HG03095 (cell line): ENCODE results near the gene HSPBP1.

Experiments
- ATAC-seq: cut with Tn5 transposase; IDR thresholded peaks from one replicate; pipeline ENCODE4 v1.9.1; 2021; ENCODE audit warnings: moderate library complexity; ENCODE audit not compliant: unreplicated experiment

HSPBP1 gene

GRCh38 chr19:55305491-55305890 is 25.6 kb upstream of the HSPBP1 start:
- ATAC-seq: no peak

DNA sequence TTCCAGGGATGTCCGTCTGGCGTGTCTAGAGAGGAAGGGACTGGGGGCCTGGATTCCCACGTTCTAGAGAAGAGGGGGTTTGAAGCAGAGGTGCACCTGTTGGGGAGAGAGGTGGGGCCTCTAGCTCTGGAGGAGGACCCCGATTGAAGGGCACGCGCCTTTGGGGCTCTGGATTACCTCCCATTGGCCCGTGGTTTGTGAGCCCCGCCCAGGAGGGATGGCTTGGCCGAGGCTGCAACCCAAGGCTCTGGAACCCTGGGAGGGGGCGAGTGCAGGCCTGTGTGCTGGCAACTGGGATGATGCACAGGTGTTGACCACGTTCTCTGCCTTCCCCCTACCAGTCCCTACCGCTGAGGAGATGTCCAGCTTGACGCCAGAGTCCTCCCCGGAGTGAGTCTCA is 25.1 kb upstream of the HSPBP1 start:
- no peak for ATAC-seq

GRCh38 chr19:55304279-55304978 is 24.5 kb upstream of the HSPBP1 start:
- no peak for ATAC-seq

DNA sequence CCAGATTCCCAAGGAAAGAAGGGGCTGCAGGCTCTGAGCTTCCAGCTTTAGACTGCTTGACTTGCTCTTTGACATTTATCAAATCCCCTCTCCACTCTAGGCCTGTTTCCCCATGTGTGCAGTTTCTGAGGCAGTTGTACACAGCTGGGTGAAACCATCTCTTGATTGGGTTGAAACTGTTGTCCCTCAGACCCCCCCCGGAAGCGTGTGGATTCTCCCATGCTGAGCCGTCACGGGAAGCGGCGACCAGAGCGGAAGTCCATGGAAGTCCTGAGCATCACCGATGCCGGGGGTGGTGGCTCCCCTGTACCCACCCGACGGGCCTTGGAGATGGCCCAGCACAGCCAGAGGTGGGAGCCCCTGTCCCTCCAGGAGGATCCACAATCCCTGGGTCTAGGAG is 23.6 kb upstream of the HSPBP1 start:
- no peak for ATAC-seq

DNA sequence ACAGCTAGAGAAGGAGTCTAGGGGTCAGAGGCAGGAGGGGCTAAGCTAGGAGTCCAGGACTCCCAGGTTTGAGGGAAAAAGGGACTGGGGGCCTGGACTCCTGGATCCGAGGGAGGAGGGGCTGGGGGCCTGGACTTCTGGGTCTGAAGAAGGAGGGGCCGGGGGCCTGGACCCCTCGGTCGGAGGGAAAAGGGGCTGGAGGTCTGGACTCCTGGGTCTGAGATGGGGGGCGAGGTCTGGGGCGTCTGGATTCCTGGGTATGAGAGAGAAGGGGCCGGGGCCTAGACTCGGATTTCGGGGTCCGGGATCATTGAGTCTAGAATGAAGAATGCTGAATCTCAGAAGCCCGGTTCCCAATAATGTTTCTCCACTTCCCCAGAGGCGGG is 22.4 kb upstream of the HSPBP1 start:
- ATAC-seq: no peak

- ATAC-seq: peak; percentile 45
These were observed 21.8 kb upstream of the HSPBP1 start for GRCh38 chr19:55301459-55302317.

DNA sequence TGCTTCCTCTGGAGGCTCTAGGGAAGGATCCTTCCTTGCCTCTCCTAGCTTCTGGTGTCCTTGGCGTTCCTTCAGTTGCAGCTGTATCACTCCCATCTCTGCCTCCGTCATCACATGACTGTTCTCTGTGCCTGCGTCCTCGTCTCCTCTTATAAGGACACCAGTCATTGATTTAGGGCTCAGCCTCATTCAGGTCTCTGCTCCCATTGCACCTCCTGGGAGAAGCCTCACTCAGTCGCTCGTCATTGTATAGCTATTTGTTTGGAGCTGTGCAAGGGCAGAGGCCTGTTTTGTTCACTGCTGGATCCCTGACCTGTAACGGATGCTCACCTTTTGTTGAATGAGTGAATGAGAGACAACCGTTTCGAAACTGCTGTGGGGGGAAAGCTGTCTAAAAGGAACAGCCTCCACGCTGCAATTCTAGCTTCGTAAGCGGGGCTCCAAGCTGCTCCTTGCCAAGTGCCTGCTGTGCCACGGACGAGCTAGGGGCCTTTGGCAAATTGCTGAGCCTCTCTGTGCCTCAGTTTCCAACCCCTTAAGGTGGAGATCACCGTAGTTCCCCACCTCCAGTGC is 21.1 kb upstream of the HSPBP1 start:
- ATAC-seq: no peak

GRCh38 chr19:55299991-55300390 is 20.1 kb upstream of the HSPBP1 start:
- no peak for ATAC-seq

DNA sequence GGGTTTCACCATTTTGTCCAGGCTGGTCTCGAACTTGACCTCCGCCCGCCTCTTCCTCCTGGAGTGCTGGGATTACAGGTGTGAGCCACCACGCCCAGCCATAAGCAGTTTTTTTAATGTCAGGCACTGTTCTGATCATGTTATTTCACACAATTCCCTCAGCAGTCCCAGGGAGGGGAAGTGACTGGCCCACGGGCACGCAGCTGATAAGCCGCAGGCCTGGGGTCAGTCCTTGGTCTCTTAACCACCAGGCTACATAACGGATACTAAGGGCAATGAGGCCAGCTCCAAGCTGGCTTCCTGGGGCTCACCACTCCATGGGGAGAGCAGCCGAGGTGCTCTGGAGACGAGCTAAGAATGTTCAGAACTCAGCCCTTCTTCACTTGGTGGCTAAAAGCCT is 17.4 kb upstream of the HSPBP1 start:
- no peak for ATAC-seq

DNA sequence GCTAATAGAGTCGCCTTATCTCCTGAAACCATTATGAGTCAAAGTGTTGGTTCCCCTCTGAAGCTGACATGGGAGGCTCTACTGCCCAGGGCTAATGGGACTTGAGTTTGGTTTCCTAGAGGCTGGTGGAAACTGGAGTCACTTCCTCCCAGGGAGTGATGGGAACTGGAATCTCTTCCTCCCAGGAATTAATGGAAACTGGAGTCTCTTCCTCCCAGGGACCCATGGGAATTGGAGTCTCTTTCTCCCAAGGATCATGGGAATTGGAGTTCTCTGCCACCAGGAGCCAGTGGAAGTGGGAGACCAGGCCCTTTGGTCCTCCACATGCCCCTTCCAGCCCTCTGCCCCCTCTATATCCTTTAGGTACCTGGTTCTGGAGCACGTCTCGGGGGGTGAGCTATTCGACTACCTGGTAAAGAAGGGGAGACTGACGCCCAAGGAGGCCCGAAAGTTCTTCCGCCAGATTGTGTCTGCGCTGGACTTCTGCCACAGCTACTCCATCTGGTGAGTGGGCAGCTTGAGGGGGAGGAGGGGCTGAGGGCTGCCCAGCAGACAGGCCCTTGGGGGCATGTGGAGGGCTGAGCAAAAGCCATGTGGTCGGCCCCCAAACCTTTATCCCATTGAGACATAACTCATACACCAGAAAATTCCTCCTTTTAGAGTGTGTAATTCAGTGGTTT is 9.3 kb upstream of the HSPBP1 start:
- ATAC-seq: no peak

DNA sequence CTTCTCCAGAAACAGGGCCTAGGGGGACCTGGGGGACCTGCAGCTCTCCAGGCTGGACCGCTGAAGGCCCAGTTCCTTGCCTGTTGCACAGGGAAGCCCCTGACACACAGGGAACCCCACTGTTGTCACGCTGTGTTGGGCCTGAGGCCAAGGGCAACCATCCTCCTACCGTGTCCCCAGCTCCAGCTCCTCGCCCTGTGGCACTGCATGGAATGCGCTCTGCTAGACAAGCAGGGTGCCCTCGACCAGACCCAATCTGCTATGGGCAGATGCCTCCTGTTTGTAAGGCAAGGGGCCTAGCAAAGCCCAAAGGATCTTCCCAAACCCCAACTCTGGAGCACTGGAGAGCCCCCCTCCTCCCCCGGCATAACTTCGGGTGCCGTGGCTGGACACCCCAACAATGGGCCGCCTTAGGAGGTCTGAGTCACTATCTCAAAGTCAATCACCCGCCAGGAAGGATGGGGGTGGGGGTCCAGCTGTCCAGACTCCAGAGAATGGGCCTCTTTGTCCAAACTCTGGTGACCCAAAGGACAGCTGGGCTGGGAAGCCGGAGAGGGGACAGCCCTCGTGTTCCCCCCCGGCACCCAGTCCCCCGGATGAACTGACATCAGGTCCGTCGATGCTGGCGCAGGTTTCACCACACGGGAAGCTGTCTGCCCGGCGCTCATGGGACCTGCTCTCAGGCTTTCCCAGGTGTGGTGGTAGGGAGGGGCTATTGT is 7.6 kb upstream of the HSPBP1 start:
- no peak for ATAC-seq

GRCh38 chr19:55285229-55285890 is 5.5 kb upstream of the HSPBP1 start:
- no peak for ATAC-seq

GRCh38 chr19:55284405-55285058 is 4.6 kb upstream of the HSPBP1 start:
- ATAC-seq: no peak

DNA sequence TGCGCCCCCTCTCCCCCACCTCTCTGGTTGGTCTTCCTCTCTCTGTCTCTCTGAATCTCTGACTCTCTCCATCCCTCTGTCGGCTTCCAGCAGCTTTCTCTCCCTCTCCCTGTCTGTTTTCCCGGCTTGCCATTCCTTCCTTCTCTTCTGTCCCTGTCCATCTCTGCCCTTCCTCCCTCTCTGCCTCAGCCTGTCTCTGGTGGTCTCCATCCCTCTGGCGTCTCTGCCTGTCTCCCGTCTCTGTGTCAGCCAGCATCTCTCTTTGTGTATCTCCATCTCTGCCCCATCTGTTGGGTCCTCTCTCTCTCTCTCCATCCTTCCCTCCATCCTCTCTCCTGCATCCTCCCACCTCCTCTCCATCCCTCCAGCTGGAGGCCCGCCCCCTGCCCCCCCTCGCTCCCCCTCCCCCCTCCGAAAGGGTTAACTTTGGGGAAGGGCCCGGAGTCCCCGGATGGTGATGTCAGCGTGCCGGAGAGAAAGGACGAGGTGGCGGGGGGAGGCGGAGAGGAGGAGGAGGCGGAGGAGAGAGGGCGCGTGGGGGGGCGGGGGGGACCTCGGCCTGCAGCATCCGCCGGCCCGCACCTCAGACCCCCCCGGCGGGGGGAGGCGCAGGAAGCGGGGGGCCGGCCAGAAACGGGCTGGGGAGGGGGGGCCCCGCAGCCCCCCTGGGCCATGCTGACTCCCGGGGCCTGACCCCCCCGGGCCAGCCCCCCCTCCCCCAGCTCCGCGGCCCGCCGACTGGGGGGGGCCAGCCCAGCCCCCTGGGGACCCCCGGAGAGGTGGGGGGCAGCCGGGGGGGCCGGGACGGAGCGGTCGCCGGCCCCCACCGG is 3.9 kb upstream of the HSPBP1 start, which contains the start of gene BRSK1:
BRSK1 (plus strand) TSS at position 450 of the 830 bp plus-strand sequence. CDS start 446 bp downstream, outside the sequence.
- no peak for ATAC-seq

DNA sequence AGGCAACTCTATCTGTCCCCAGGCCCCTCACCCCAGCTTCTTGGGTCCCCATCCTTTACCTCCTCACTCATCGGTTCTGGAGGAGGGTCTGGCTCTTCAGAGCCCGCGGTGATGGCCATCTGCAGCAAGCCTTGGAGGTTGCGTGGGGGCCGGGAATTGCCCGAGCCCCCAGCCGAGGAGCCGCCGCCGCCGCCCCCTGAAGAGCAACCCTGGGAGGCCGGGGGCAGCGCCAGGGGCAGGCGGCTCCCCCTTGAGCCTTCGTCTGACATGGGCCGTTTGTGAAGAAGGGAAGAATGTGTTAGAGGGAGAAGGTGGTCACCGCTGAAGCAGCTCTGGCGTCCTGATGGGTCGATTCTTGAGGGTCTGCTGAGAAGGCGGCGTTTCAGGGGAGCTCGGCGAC is 570 bp downstream of the HSPBP1 start:
- no peak for ATAC-seq

DNA sequence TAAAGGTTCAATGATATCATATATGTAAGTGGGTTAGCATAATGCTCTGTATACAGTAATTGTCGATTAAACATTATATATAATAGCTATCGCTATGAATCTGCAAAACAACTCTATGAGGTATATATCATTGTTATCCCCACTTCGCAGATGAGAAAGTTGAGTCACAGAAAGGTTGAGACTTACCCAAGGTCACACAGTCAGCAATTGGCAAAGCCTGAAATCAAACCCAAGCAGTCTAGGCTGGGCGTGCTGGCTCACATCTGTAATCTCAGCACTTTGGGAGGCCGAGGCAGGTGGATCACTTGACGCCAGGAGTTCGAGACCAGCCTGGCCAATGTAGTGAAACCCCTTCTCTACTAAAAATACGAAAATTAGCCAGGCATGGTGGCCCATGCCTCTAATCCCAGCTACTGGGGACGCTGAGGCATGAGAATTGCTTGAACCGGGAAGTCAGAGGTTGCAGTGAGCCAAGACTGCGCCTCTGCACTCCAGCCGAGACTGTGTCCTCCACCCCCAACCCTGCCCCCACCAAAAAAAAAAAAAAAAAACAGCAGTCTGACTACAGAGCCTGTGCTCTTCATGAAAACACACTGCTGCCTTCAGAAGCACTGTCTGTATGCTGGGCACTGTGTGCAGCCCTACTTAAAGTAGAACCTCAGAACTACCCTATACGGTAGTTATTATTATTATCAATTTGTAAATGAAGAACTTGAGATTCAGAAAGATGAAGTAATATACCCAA is 1.3 kb downstream of the HSPBP1 start:
- no peak for ATAC-seq

DNA sequence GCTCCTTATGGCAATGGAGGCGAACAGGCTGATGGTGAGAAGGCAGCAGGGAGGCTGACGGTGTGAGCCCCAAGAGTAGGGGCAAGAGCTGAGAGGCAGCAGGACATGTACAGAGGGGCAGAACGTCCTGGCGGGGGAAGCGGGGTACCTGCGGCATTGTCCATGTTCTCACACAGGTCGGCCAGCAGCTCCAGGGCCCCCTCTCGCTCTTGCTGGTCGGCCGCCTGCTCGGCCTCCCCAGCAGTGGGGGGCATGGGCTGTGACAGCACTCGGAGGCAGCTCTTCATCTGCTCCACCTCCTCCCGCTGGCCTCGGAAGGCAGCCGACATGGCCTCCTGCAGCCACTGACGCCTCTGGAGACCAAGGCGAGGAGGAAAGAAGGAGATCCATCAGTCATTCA is 2.4 kb downstream of the HSPBP1 start:
- ATAC-seq: no peak
